T follicular helper cell (primary cell): ENCODE data around the gene PTGDS.

ENCODE experiments used
- DNase-seq: peaks from one replicate; pipeline ENCODE4 v3.0.0-alpha.2; 2020; ENCODE audit warnings: low read depth

Gene PTGDS

GRCh38 chr9:137009938-137010732 is 32.8 kb downstream of the PTGDS start:
- DNase-seq, result no peak

- no peak for DNase-seq
Measured at GRCh38 chr9:137011156-137011555, 33.9 kb downstream of the PTGDS start.

DNA sequence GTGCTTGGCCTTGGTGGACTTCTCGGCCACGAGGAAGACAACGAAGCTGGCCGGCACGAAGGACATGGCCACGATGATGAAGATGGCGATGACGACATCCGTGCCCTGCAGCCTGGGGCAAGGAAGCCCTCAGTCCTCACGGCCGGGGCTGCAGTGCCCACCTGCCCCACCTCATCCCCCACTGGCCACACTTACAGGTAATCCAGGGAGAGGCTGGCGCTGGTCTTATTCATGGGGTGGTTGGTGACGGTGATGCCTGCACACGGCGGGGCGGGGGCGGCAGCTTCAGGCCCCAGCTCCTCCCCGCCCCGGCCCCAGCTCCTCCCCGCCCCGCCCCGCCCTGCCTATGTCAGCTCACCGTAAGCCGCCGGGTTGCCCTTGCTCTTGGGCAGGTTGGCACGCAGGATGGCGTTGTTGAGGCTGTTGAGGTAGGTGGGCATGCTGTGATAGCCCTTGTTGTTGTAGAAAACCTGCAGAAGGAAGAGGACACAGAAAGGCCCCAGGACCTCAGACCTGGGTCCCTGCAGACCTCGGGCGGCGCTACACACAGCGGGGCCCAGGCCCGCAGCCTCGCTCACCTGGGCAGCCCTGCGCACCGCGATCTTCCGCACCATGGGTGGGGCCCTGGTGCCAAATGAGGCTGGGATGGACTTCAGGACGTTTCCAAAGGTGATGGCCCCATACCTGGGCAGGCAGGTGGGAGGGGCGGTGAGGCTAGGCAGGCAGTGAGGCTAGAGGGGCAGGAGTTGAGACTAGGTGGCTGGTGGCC is 34.8 kb downstream of the PTGDS start:
- no peak for DNase-seq

GRCh38 chr9:137012694-137013570 is 35.6 kb downstream of the PTGDS start:
- DNase-seq, result no peak

DNA sequence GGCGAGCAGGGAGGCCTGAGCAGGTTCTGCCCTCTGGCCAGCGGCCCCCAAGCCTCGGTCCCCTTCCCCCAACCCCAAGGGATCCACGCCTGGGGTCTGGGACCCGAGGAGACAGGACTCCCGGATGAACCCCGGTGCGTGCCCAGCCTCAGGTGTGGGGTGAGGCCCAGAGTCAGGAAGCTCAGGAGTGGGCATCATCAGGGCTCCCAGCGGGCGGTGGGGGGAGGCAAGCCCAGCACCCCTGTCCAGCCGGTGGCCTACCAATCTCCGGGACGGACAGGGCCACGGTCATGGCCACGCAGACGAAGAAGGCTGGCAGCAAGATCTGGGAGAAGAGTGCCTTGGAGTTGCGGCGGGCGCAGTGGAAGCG is 36.3 kb downstream of the PTGDS start:
- no peak for DNase-seq

- no peak for DNase-seq
Measured at GRCh38 chr9:137014166-137014565, 36.9 kb downstream of the PTGDS start.

- DNase-seq, result no peak
Measured at GRCh38 chr9:137014776-137015539, 37.7 kb downstream of the PTGDS start.

DNA sequence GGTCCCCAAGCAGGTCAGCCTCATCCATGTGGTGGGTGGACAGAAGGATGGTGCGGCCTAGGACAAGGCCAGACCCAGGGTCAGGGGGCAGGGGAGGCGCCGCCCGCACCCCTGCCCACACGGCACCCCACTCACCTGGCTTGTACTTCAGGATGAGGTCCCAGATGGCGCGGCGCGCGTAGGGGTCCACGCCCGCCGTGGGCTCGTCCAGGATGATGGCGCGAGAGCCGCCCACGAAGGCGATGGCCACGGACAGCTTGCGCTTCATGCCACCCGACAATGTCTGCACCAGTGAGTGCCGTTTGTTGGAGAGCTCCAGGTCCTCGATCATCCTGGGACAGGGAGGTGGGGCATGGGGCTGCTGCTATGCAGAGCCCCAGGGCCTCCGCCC is 38.2 kb downstream of the PTGDS start:
- DNase-seq, result no peak

DNA sequence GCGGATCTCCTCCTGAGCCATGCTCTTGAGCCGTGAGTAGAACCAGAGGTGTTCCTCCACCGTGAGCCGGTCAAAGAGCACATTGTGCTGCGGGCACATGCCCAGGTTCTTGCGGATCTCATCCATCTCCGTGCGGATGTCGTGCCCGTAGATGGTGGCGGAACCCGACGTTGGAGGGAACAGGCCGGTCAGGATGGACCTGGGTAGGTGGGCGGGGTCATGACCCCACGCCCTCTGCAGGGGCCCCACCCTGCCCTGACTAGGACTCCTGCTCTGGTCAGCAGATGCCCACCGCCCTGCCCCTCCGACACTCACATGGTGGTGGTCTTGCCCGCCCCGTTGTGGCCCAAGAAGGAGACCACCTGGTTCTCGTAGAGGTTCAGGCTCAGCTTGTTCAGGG is 38.7 kb downstream of the PTGDS start:
- DNase-seq, result no peak

GRCh38 chr9:137016436-137016835 is 39.1 kb downstream of the PTGDS start:
- DNase-seq, result no peak

- DNase-seq, result no peak
Measured at GRCh38 chr9:137017071-137017470, 39.8 kb downstream of the PTGDS start.

DNA sequence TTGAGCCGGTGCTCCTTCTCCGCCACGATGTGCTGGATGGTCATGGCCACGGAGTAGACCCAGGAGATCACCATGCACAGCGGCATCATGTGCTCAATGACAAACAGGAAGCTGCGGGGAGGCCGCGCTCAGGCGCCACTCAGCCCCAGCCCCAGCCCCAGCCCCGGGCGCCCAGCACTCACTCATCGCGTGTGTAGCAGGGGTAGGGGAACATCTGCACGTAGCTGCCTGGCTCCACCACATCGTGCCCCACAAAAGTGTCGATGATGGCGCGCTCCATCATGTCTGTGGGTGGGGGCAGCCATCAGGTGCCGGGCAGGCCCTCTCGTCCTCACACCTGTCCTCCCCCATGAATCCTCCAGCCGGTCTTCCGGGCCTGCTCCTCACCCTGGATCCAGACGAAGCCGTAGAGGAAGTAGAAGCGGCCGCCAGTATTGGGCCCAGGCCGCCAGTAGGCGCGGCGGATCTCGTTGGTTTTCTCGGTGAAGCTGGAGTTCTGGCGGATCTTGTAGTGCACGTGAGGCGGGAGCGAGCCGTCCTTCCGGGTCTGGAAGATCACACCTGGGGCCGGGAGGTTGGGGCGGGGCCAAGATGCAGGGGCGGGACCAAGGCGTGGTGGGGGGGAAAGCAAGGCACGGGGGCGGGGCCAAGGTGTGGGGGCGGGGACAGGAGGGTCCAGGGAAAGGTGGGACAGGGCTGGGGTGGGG is 40.6 kb downstream of the PTGDS start:
- no peak for DNase-seq

DNA sequence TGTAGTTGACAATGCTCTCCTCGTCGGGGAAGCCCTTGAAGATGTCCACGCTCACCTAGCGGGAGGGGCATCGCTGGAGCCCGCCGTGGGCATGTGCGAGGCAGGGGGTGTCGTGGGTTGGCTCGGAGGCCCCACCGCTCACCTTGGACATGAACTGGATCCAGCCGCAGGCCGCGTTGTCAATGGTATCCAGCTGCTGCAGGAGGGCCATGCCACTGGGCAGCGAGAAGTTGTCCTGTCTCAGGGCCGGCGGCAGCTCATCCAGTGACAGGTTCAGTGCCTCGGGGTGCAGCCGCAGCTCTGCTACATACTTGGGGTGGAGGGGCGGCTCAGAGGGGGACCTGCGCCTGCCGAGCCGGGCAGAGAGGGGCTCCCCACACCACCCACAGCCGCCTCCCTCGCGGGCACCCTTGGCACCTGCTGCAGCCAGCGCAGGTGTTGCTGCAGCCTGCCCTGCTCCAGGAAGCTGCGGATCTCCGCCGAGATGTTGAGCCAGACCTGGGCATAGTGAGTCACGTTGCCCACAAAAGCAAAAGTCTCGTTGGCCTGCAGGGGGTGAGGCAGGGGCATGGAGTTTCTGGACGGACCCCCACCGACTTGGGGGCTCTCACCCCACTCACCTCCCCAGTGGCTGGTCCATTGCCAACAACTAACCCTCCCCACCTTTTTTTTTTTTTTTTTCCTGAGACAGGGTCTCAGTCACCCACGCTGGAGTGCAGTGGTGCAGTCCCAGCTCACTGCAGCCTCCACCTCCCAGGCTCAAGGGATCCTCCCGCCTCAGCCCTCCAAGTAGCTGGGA is 41.7 kb downstream of the PTGDS start:
- DNase-seq, result no peak

GRCh38 chr9:137019891-137020683 is 42.8 kb downstream of the PTGDS start:
- DNase-seq, result no peak

- no peak for DNase-seq
Measured at GRCh38 chr9:137020771-137021567, 43.7 kb downstream of the PTGDS start.

DNA sequence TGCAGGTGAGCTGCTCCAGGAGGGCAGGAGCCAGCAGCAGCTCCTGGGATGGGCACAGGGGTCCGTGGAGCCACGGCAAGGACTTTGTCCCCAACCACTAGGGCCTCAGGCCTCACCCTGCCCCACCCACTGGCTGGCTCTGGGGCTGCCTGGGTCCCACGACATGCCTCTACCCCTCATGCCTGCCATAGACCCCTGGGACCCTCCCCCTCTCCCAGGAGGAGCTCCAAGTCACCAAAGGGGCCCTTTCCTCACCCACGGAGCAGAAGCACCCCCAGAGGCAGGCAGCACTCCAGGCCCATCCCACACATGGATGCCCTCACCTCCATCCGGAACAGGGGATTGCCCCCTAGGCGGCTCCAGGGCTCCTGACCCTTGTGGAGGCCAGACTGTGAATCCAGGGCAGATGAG is 44.3 kb downstream of the PTGDS start:
- no peak for DNase-seq

DNA sequence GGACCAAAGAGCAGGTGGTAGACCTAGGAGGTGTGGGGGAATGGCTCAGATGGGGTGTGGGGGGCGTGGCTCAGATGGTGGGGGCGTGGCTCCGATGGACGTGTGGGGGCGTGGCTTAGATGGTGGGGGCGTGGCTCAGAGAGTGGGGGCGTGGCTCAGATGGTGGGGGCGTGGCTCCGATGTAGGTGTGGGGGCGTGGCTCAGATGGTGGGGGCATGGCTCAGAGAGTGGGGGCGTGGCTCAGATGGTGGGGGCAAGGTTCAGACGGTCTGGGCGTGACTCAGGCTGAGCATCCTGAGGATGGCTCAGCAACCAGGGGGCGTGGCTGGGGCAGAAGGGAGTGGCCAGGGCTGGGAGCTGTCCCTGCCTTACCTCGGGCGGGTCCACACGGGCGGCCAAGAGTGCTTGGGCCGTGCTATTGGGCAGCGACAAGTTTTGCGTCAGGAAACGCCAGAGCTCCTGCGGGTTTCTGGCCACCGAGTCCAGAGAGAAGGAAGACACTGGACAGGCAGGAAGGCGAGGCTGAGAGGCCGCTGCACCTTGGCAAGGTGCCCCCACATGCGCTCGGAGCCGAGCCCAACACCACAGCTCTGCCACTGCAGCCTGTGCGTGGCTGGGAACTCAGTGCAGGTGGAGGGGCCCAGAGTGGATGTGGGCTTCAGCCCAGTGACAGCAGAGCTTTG is 44.8 kb downstream of the PTGDS start:
- peak; percentile 53 for DNase-seq

GRCh38 chr9:137022662-137023008 is 45.3 kb downstream of the PTGDS start:
- DNase-seq, result no peak
